ENCODE results near the gene B4GALT3.

DNA sequence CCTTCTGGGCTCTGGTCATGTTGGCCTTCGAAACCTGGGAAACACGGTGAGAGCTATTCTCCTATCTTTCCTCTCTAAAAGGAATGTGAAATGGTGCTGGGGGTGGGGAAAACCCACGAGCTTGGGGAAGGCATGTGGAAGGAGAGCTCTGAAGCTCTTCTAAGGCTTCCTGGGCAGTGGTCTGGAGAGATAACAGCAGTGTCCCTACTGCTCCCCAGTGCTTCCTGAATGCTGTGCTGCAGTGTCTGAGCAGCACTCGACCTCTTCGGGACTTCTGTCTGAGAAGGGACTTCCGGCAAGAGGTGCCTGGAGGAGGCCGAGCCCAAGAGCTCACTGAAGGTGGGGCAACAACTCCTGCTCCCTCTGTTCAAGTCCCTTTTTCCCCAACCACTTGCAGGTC, 15.3 kb downstream of the B4GALT3 start:
- TF ChIP-seq CTCF (IDR thresholded peaks at IDR 0.05) (no peak), POLR2A (IDR thresholded peaks at IDR 0.05) (no peak)
